ENCODE measurements around the gene PLAU. TPM values are rescaled to one million over a fixed set of nuclear protein-coding genes. Genes with fewer than 3 reads are reported as not detected.

PLAU gene
- total RNA-seq, 2 experiments from 2014 or later, result not detected

DNA sequence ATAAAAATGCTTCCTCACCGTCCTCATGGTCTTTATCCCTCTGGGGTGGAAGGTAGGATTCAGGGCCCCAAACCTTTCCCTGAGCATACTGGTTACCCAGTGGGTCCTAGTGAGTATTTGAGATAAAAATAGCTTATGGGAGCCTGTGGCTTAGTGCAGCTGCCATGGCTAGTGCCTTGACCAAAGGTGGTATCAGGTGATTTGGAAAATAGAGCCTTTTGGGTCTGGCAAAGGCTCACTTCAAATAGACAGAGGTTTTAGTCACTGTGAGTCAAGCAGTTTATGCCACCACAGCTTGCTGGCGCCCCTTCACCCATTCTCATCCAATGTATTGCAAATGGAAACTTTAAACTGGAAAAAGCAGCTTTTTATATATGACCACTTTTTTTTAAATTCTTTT lies 30.4 kb downstream of the PLAU start:
- no peak overlapping the region for H3K4me3 Mint-ChIP-seq
- intact Hi-C loops (cut with DNase I, micrococcal nuclease), result loop anchor here (1.0 to 5.0 kb wide), 4 partner anchors 92 to 140 kb away; no protein-coding TSS in a partner anchor
- H3K27me3 Mint-ChIP-seq, result no peaks in the 10 kb centered on the region
- Histone ChIP-seq H3K27me3 (ENCODE audit: control insufficient read depth in 1 of 2, insufficient read depth in 2 of 2, low read length in 2 of 2) (no peaks in the 10 kb centered on the region), H3K4me3 (ENCODE audit: low read length) (no peak overlapping the region), H3K27ac (ENCODE audit: low read depth in 1 of 2, low read length in 2 of 2) (no peak overlapping the region), H3K4me1 (ENCODE audit: insufficient read depth, low read length) (peaks cover 9% of the 10 kb centered on the region), H3K9me3 (ENCODE audit: control insufficient read depth in 1 of 2, insufficient read depth in 1 of 2, low read length in 2 of 2) (peaks cover 0 to 5% of the 10 kb centered on the region in 2 experiments), H3K36me3 (ENCODE audit: insufficient read depth, low read length) (no peaks in the 10 kb centered on the region)
- no peaks in the 10 kb centered on the region for H3K9me3 Mint-ChIP-seq
- no peak for DNase-seq
- TF ChIP-seq, protein P1, sequence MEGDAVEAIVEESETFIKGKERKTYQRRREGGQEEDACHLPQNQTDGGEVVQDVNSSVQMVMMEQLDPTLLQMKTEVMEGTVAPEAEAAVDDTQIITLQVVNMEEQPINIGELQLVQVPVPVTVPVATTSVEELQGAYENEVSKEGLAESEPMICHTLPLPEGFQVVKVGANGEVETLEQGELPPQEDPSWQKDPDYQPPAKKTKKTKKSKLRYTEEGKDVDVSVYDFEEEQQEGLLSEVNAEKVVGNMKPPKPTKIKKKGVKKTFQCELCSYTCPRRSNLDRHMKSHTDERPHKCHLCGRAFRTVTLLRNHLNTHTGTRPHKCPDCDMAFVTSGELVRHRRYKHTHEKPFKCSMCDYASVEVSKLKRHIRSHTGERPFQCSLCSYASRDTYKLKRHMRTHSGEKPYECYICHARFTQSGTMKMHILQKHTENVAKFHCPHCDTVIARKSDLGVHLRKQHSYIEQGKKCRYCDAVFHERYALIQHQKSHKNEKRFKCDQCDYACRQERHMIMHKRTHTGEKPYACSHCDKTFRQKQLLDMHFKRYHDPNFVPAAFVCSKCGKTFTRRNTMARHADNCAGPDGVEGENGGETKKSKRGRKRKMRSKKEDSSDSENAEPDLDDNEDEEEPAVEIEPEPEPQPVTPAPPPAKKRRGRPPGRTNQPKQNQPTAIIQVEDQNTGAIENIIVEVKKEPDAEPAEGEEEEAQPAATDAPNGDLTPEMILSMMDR (IDR thresholded peaks at IDR 0.05), result no peak
- POLR2A ChIA-PET, result interaction anchor here (0.6 to 2.2 kb wide), 10 partner anchors 12 to 94 kb away, joined by 3 to 19 read pairs (median 3); no protein-coding TSS in a partner anchor
- CTCF ChIA-PET, result interaction anchor here (0.6 to 3.7 kb wide), 35 partner anchors 11 to 140 kb away, joined by 3 to 62 read pairs (median 5); partner anchors contain the start of gene CAMK2G
- ATAC-seq (ENCODE audit: poor library complexity), result no peak
- H3K27ac Mint-ChIP-seq, result no peak overlapping the region
- no peaks in the 10 kb centered on the region for H3K36me3 Mint-ChIP-seq (ENCODE audit: low read depth)
- H3K4me1 Mint-ChIP-seq (ENCODE audit: low read depth), result peaks cover 8% of the 10 kb centered on the region

- TF ChIP-seq, protein P1 (IDR thresholded peaks at IDR 0.05), result no peak
- DNase-seq (no peak), ATAC-seq (ENCODE audit: poor library complexity) (no peak)
- H3K4me3 Mint-ChIP-seq, result no peak overlapping the region
- H3K9me3 ChIP-seq (ENCODE audit: control insufficient read depth in 1 of 2, insufficient read depth in 1 of 2, low read length in 2 of 2), result peaks cover 0 to 5% of the 10 kb centered on the region in 2 experiments
- POLR2A ChIA-PET, result interaction anchor here (1.1 kb wide), 1 partner anchor 12 kb away, joined by 3 read pairs; no protein-coding TSS in a partner anchor
- no peaks in the 10 kb centered on the region for H3K9me3 Mint-ChIP-seq
- no peaks in the 10 kb centered on the region for H3K27me3 Mint-ChIP-seq
- H3K4me3 ChIP-seq (ENCODE audit: low read length), result no peak overlapping the region
- intact Hi-C loops (cut with DNase I, micrococcal nuclease), result loop anchor here (5.0 kb wide), 2 partner anchors 93 to 133 kb away; no protein-coding TSS in a partner anchor
- H3K4me1 ChIP-seq (ENCODE audit: insufficient read depth, low read length), result peaks cover 9% of the 10 kb centered on the region
- H3K27ac Mint-ChIP-seq, result no peak overlapping the region
- H3K27me3 ChIP-seq (ENCODE audit: control insufficient read depth in 1 of 2, insufficient read depth in 2 of 2, low read length in 2 of 2), result no peaks in the 10 kb centered on the region
- no peaks in the 10 kb centered on the region for H3K36me3 ChIP-seq (ENCODE audit: insufficient read depth, low read length)
- CTCF ChIA-PET, result no interaction called here
- H3K36me3 Mint-ChIP-seq (ENCODE audit: low read depth), result no peaks in the 10 kb centered on the region
- H3K4me1 Mint-ChIP-seq (ENCODE audit: low read depth), result peaks cover 8% of the 10 kb centered on the region
- H3K27ac ChIP-seq (ENCODE audit: low read depth in 1 of 2, low read length in 2 of 2), result no peak overlapping the region
These were observed 33.6 kb downstream of the PLAU start for GRCh38 chr10:73944356-73945100.

- no peaks in the 10 kb centered on the region for H3K36me3 ChIP-seq (ENCODE audit: insufficient read depth, low read length)
- intact Hi-C loops (cut with DNase I, micrococcal nuclease), result no loop called here
- POLR2A ChIA-PET, result interaction anchor here (1.3 kb wide), 1 partner anchor 60 kb away, joined by 3 read pairs; no protein-coding TSS in a partner anchor
- Mint-ChIP-seq H3K4me3 (no peak overlapping the region), H3K27ac (no peak overlapping the region), H3K9me3 (no peaks in the 10 kb centered on the region), H3K4me1 (ENCODE audit: low read depth) (no peaks in the 10 kb centered on the region), H3K36me3 (ENCODE audit: low read depth) (no peaks in the 10 kb centered on the region), H3K27me3 (no peaks in the 10 kb centered on the region)
- no peaks in the 10 kb centered on the region for H3K27me3 ChIP-seq (ENCODE audit: control insufficient read depth in 1 of 2, insufficient read depth in 2 of 2, low read length in 2 of 2)
- ATAC-seq (ENCODE audit: poor library complexity) (no peak), DNase-seq (no peak)
- H3K9me3 ChIP-seq (ENCODE audit: control insufficient read depth in 1 of 2, insufficient read depth in 1 of 2, low read length in 2 of 2), result peaks cover 0 to 5% of the 10 kb centered on the region in 2 experiments
- H3K27ac ChIP-seq (ENCODE audit: low read depth in 1 of 2, low read length in 2 of 2), result no peak overlapping the region
- H3K4me3 ChIP-seq (ENCODE audit: low read length), result no peak overlapping the region
- no peaks in the 10 kb centered on the region for H3K4me1 ChIP-seq (ENCODE audit: insufficient read depth, low read length)
- CTCF ChIA-PET, result no interaction called here
- TF ChIP-seq, protein P1 (IDR thresholded peaks at IDR 0.05), result no peak
These were observed 35.6 kb downstream of the PLAU start for GRCh38 chr10:73946253-73947145.
